IPS DF 6.9 (cell line): Measurements from ENCODE around the gene CTDSP1.
A peak's percentile ranks its signal among the peaks of the same experiment; 100 is the strongest.

Source experiments
- DNase-seq: peaks from one replicate; pipeline ENCODE4 v3.0.0-alpha.2; 2013; ENCODE audit warnings: low read depth, low spot score
- H3K27ac ChIP-seq: one replicate; pipeline ENCODE4 v1.5.1; 2013; ENCODE audit warnings: low read length, control low read depth
- H3K27me3 ChIP-seq: 2 replicates; pipeline ENCODE4 v1.6.1; 2013; ENCODE audit warnings: mild to moderate bottlenecking, low read length; ENCODE audit not compliant: control insufficient read depth, insufficient read depth
- H3K36me3 ChIP-seq: 2 replicates; pipeline ENCODE4 v1.6.1; 2013; ENCODE audit warnings: low read length; ENCODE audit not compliant: control insufficient read depth, insufficient read depth
- H3K4me1 ChIP-seq: 2 replicates; pipeline ENCODE4 v1.6.1; 2013; ENCODE audit warnings: low read length; ENCODE audit not compliant: control insufficient read depth, insufficient read depth
- H3K4me3 ChIP-seq: 2 replicates; pipeline ENCODE4 v1.5.1; 2013; ENCODE audit warnings: mild to moderate bottlenecking, low read length
- H3K9me3 ChIP-seq: 2 replicates; pipeline ENCODE4 v1.6.1; 2013; ENCODE audit warnings: low read length, inconsistent platforms; ENCODE audit not compliant: control insufficient read depth, insufficient read depth
- WGBS: extraction: QIAGEN DNeasy Blood & Tissue Kit; methylation state at CpG from one replicate; pipeline ENCODE4 v1.1.7; 2013; ENCODE audit warnings: mixed read lengths, missing lambda C conversion rate; ENCODE audit not compliant: insufficient read length, insufficient coverage; 5-methylcytosine and 5-hydroxymethylcytosine counted together

Gene CTDSP1

GRCh38 chr2:218399391-218400166 is at the start of gene CTDSP1:
Gene CTDSP1, plus strand, starts transcription at chr2:218399868. Its CDS starts 223 bp downstream, at chr2:218400091.
- no peaks in the 10 kb centered on the region for H3K9me3 ChIP-seq
- peaks cover 12% of the 10 kb centered on the region for H3K4me1 ChIP-seq
- no peak within 1 kb of the TSS for H3K27ac ChIP-seq
- peaks cover 27% of the 10 kb centered on the region for H3K27me3 ChIP-seq
- peaks cover 11% of the 10 kb centered on the region for H3K36me3 ChIP-seq
- peak; percentile 91 for DNase-seq
- no CpG with 5 or more reads among the region's 78 CpGs for WGBS
- H3K4me3 ChIP-seq, result peak within 1 kb of the TSS; percentile 42; the same call in 1 of the 2 replicates

GRCh38 chr2:218354045-218354444 is 45.6 kb upstream of the CTDSP1 start:
- Histone ChIP-seq H3K27ac (no peak overlapping the region), H3K4me1 (peaks cover 2% of the 10 kb centered on the region; the same call in 1 of the 2 replicates), H3K36me3 (no peaks in the 10 kb centered on the region), H3K4me3 (no peak overlapping the region), H3K27me3 (no peaks in the 10 kb centered on the region), H3K9me3 (no peaks in the 10 kb centered on the region; the same call in 1 of the 2 replicates)
- DNase-seq, result no peak
- no CpG with 5 or more reads among the region's 14 CpGs for WGBS

GRCh38 chr2:218354850-218355443 is 44.7 kb upstream of the CTDSP1 start:
- peaks cover 2% of the 10 kb centered on the region; the same call in 1 of the 2 replicates for H3K4me1 ChIP-seq
- no peak for DNase-seq
- no peak overlapping the region for H3K27ac ChIP-seq
- no peaks in the 10 kb centered on the region for H3K36me3 ChIP-seq
- WGBS, result no CpG with 5 or more reads among the region's 20 CpGs
- no peak overlapping the region for H3K4me3 ChIP-seq
- no peaks in the 10 kb centered on the region; the same call in 1 of the 2 replicates for H3K9me3 ChIP-seq
- no peaks in the 10 kb centered on the region for H3K27me3 ChIP-seq

GRCh38 chr2:218357236-218358177 is 42.2 kb upstream of the CTDSP1 start:
- no peak overlapping the region for H3K4me3 ChIP-seq
- no peak overlapping the region for H3K27ac ChIP-seq
- no peak for DNase-seq
- H3K4me1 ChIP-seq, result peaks cover 2% of the 10 kb centered on the region; the same call in 1 of the 2 replicates
- no peaks in the 10 kb centered on the region for H3K36me3 ChIP-seq
- H3K9me3 ChIP-seq, result no peaks in the 10 kb centered on the region
- WGBS, result no CpG with 5 or more reads among the region's 17 CpGs
- no peaks in the 10 kb centered on the region for H3K27me3 ChIP-seq

- Histone ChIP-seq H3K9me3 (no peaks in the 10 kb centered on the region), H3K27ac (no peak overlapping the region), H3K4me3 (no peak overlapping the region), H3K36me3 (no peaks in the 10 kb centered on the region), H3K4me1 (peaks cover 2% of the 10 kb centered on the region; the same call in 1 of the 2 replicates), H3K27me3 (no peaks in the 10 kb centered on the region)
- no peak for DNase-seq
- no CpG with 5 or more reads among the region's 4 CpGs for WGBS
These were observed 39.2 kb upstream of the CTDSP1 start for GRCh38 chr2:218360453-218360852.

- H3K27ac ChIP-seq, result no peak overlapping the region
- H3K27me3 ChIP-seq, result no peaks in the 10 kb centered on the region
- no peaks in the 10 kb centered on the region for H3K9me3 ChIP-seq
- H3K4me3 ChIP-seq, result no peak overlapping the region
- H3K36me3 ChIP-seq, result no peaks in the 10 kb centered on the region
- no CpG with 5 or more reads among the region's 8 CpGs for WGBS
- no peak for DNase-seq
- no peaks in the 10 kb centered on the region; the same call in 1 of the 2 replicates for H3K4me1 ChIP-seq
These were observed 37.1 kb upstream of the CTDSP1 start for GRCh38 chr2:218362606-218363005.

GRCh38 chr2:218363736-218364135 is 35.9 kb upstream of the CTDSP1 start:
- Histone ChIP-seq H3K27me3 (no peaks in the 10 kb centered on the region), H3K4me1 (no peaks in the 10 kb centered on the region), H3K27ac (no peak overlapping the region), H3K4me3 (no peak overlapping the region), H3K36me3 (no peaks in the 10 kb centered on the region), H3K9me3 (no peaks in the 10 kb centered on the region)
- WGBS, result no CpG with 5 or more reads among the region's 3 CpGs
- no peak for DNase-seq

- no peaks in the 10 kb centered on the region for H3K27me3 ChIP-seq
- no peak overlapping the region for H3K27ac ChIP-seq
- no peaks in the 10 kb centered on the region for H3K36me3 ChIP-seq
- H3K4me3 ChIP-seq, result no peak overlapping the region
- DNase-seq, result no peak
- no CpG with 5 or more reads among the region's 6 CpGs for WGBS
- no peaks in the 10 kb centered on the region for H3K4me1 ChIP-seq
- no peaks in the 10 kb centered on the region for H3K9me3 ChIP-seq
These were observed 35.5 kb upstream of the CTDSP1 start for GRCh38 chr2:218364196-218364595.

GRCh38 chr2:218366621-218367414 is 32.9 kb upstream of the CTDSP1 start:
- Histone ChIP-seq H3K36me3 (no peaks in the 10 kb centered on the region), H3K4me1 (no peaks in the 10 kb centered on the region), H3K9me3 (no peaks in the 10 kb centered on the region), H3K27ac (no peak overlapping the region), H3K27me3 (no peaks in the 10 kb centered on the region), H3K4me3 (peak overlapping the region; percentile 51; the same call in 1 of the 2 replicates)
- DNase-seq, result no peak
- no CpG with 5 or more reads among the region's 9 CpGs for WGBS
